ENCODE results near the gene MYT1. TPM values are rescaled to one million over a fixed set of nuclear protein-coding genes. Genes with fewer than 3 reads are reported as not detected.

The MYT1 gene
- total and polyA plus RNA-seq, 9 of the 15 experiments (the other 6 are each of a cell fraction or from before 2014, with no cell fraction given), result 0.02 to 0.12 (median 0.06) TPM; not detected in 4

- POLR2A ChIA-PET, result interaction anchor here (0.6 to 0.7 kb wide), 2 partner anchors 79 to 618 kb away, joined by 3 read pairs; no protein-coding TSS in a partner anchor
- Histone ChIP-seq H3K36me3 (ENCODE audit: control insufficient read depth, insufficient read depth, low read length) (no peaks in the 10 kb centered on the region), H3K4me3 (no peak overlapping the region), H3K79me2 (ENCODE audit: control insufficient read depth, insufficient read depth, low read length) (no peaks in the 10 kb centered on the region), H2AFZ (ENCODE audit: low read depth, low read length) (no peak overlapping the region), H3K4me1 (replicated peaks in 1 of 2; ENCODE audit: control insufficient read depth in 2 of 2, insufficient read depth in 2 of 2, low read length in 2 of 2) (no peaks in the 10 kb centered on the region), H3K27me3 (ENCODE audit: control insufficient read depth in 2 of 2, insufficient read depth in 2 of 2, low read length in 2 of 2) (peaks cover 17 to 67% of the 10 kb centered on the region in 2 experiments; a peak in 4 of 5 replicates), H4K20me1 (replicated peaks; ENCODE audit: control insufficient read depth, insufficient read depth, low read length) (no peaks in the 10 kb centered on the region), H3K9ac (ENCODE audit: insufficient read depth in 1 of 2, low read depth in 2 of 2, low read length in 2 of 2) (0 out of 4 replicates have a peak overlapping the region, but pooled peaks of 1 of the 2 experiments have one; percentile 17), H3K9me1 (ENCODE audit: control insufficient read depth, insufficient read depth, low read length) (no peaks in the 10 kb centered on the region), H3K27ac (ENCODE audit: extremely low read depth, low read depth, low read length) (no peak overlapping the region), H3K4me2 (ENCODE audit: insufficient read depth, low read length) (no peak overlapping the region), H3K9me3 (replicated peaks; ENCODE audit: control insufficient read depth, insufficient read depth, low read depth, low read length) (peaks cover 8% of the 10 kb centered on the region)
- 6% methylated on average over 19 of the region's 21 CpGs for WGBS (ENCODE audit: insufficient coverage, low coverage, missing lambda C conversion rate)
- no TSS peak for BruUV-seq (replicated peaks)
- in situ Hi-C loops (cut with MboI), result no loop called here
- DNase-seq (ENCODE audit: extremely low read depth in 1 of 4, low spot score in 3 of 4), result no peak
- no peak for FAIRE-seq
- CTCF ChIA-PET (ENCODE audit: low intra/inter-chr PET ratio), result no interaction called here
- no peak for TF ChIP-seq SPI1 (IDR thresholded peaks at IDR 0.05; ENCODE audit: borderline replicate concordance, low read depth, low read length)
- no peak for TF ChIP-seq TARDBP (IDR thresholded peaks at IDR 0.05)
- no peak for TF ChIP-seq RCOR1 (IDR thresholded peaks at IDR 0.05; ENCODE audit: borderline replicate concordance in 1 of 2, low read depth in 2 of 2, low read length in 2 of 2)
- TF ChIP-seq TAF9B (IDR thresholded peaks at IDR 0.05; ENCODE audit: partially characterized antibody), result no peak
- no peak for TF ChIP-seq MNT (conservative IDR thresholded peaks at IDR 0.05)
- peak; percentile 38; the same call in 1 of the 3 replicates for ATAC-seq
- intact Hi-C loops (cut with micrococcal nuclease), result no loop called here
Measured at GRCh38 chr20:64139199-64140060, 24.8 kb upstream of the MYT1 start.
